Stimulated activated CD4-positive, alpha-beta T cell treated with anti-CD3 and anti-CD28 coated beads, Interleukin-4, amount 100 ng/mL, for 4 hours (primary cell): ENCODE results near the gene ERCC8.
"Not testable (repeated sequence)": the region's sequence is repeated elsewhere in the genome, so short reads cannot be mapped to it uniquely, and the experiment has no call there.

Source experiments
- DNase-seq, 2 experiments: peaks; one replicate each; pipeline ENCODE4 v3.0.0-alpha.2; 2020

The ERCC8 gene, protein sequence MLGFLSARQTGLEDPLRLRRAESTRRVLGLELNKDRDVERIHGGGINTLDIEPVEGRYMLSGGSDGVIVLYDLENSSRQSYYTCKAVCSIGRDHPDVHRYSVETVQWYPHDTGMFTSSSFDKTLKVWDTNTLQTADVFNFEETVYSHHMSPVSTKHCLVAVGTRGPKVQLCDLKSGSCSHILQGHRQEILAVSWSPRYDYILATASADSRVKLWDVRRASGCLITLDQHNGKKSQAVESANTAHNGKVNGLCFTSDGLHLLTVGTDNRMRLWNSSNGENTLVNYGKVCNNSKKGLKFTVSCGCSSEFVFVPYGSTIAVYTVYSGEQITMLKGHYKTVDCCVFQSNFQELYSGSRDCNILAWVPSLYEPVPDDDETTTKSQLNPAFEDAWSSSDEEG

GRCh38 chr5:60944904-60945812 lies at the start of gene ERCC8, which contains the start of gene NDUFAF2:
Gene ERCC8 (minus strand): TSS chr5:60945070. CDS start chr5:60945008, 62 bp downstream.
Gene NDUFAF2 (plus strand): TSS chr5:60945205. CDS start chr5:60945256, 51 bp downstream.
- DNase-seq: peak; percentile 79 to 87

- no peak for DNase-seq
Observed at GRCh38 chr5:60993875-60994571, 49.2 kb upstream of the ERCC8 start.

DNA sequence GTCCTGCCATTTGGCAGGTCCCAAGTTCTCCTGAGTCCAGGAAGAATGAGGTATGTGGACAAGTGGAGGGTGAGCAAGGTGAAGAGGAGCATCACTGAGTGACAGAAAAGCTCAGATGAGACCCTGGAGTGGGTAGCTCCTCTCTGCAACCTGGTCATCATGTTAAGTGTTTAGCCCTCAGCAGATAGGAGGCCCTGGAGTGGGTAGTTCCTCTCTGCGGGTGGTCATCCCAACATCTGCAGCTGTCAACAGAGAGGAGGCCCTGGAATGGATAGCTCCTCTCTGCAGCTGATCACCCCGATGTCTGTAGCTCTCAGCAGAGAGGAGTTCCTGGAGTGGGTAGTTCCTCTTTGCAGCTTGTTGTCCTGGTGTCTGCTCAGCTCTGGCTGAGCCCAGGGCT lies 48.6 kb upstream of the ERCC8 start:
- DNase-seq: no peak

DNA sequence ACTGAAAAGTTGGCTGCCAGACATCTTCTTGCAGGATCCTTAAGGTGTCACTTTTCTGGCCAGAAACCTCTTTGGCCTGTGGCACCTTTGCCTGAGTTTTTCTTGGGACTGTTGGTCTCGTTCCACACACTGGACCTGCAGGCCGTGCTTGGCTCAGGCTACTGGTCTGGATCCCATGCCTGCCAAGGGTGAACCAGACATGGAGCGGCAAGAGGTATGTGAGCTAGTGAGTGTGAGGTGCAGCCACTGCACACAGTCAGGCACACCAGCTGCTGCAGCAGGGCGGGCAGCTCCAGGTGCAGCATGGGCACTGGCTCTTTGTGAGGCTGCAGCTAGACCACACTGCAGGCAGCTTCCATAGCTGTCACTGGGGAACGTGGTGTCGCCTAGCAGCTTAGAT lies 48.0 kb upstream of the ERCC8 start:
- no peak for DNase-seq

DNA sequence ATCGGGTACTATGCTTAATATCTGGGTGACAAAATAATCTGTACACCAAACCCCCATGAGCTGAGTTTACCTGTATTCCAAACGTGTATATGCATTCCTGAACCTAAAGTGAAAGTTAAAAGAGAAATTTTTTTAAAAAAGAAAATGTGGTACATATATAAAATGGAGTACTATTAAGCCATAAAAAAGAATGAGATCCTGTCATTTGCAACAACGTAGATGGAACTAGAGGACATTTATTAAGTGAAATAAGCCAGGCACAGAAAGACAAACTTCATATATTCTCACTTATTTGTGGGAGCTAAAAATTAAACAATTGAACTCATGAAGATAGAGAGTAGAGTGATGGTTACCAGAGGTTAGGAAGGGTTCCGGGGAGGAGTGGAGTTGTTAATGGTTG lies 44.9 kb upstream of the ERCC8 start:
- no peak for DNase-seq

GRCh38 chr5:60982127-60982526 lies 37.3 kb upstream of the ERCC8 start:
- DNase-seq: not testable (repeated sequence)

- no peak for DNase-seq
Observed at GRCh38 chr5:60980511-60980910, 35.6 kb upstream of the ERCC8 start.

DNA sequence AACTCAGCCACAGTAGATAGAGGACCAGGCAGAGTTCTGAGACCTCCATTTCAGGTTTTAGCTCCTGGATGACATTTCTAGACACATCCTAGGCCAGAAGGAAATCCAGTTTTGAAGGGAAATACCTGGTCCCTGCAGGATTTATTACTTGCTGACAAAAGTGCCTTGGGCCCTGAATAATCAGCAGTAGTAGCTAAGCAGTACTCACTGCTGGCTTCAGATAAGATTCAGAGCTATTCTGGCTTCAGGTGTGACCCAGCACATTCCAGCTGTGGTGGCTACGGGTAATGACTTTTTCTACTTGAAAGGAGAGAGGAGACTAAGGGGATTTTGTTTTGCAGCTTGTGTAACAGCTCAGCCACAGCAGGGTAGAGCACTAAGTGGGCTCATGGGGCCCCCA lies 34.1 kb upstream of the ERCC8 start:
- DNase-seq: no peak

- no peak for DNase-seq
Observed at GRCh38 chr5:60977956-60978737, 33.3 kb upstream of the ERCC8 start.

DNA sequence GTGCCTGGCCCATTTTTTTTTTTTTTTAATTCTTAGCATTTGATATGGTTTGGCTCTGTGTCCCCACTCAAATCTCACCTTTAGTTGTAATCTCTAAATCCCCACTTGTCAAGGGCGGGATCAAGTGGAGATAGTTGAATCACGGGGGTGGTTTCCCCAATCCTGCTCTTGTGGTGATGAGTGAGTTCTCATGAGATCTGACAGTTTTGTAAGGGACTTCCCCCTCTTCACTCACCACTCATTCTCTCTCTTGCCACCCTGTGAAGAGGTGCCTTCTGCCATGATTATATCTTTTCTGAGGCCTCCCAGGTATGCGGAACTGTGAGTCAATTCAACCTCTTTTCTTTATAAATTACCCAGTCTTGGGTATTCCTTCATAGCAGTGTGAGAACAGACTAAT lies 27.4 kb upstream of the ERCC8 start:
- DNase-seq: peak in 1 of 2 experiments; percentile 56

DNA sequence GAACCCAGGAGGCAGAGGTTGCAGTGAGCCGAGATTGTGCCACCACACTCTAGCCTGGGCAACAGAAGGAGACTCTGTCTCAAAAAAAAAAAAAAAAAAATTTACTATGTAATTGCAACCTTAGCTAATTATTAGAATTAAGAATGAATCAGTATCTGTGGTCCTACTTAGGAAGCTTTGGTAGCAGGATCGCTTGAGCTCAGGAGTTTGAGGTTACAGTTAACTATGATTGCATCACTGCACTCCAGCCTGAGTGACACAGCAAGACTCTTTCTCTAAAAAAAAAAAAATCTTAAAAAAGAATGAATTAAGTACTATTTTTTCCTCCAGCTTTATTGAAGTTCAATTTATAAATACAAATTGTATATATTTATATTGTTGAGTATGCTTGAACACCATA lies 16.8 kb upstream of the ERCC8 start:
- DNase-seq: no peak

DNA sequence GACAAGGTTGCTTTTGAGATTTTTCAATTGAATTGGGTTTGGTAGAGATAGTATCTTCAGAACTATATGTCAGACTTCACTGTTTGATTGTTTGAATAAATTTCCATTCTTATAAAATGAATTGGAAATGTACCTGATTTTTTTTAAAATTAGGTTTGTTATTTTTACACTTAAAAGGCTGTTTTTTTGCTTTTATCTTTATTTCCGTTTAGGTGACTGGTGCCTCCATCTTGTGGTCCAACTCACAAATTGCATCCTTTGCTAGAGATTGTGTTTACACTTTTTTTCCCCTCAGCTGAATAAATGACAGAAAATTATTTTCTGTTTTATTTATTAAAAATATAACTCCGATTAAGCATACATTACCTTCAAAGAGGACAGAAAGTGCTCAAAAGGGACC lies 15.7 kb upstream of the ERCC8 start:
- no peak for DNase-seq

DNA sequence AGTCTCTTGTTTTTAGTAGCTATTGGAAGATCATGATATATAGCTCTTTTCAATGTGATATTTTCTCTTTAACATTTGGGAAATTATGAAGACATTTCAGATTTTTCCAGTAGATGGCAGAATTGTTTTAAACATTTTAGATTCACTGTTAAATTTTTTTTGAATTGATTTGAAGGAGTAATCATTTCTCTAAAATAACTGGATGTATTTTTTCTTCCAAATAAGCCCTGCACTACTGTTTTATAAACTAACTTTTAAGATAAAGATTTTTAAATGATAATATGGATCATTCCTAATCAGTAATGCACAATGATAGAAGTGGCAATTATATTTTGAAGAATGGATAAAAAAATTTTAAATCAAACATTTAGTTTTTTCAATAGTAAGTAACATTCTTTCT lies 14.3 kb upstream of the ERCC8 start:
- no peak for DNase-seq

DNA sequence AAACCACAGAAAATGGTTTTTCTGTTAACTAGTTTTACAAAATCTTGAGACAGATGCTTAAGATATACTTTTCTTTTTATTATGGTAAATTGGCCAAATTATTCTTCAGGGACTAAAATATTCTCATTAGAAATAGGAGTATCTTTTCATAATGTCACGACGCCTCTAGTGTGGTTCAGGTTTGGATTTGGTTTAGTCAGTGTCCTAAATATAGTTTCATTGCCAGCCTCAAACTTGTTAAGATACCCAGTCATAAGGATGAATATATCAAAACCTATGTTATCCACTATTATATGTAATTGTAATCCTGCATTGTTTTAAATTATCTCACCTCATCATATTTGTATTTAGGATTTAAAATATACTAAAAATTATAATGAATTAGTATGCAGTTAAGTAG lies 13.8 kb upstream of the ERCC8 start:
- DNase-seq: no peak

GRCh38 chr5:60958088-60958487 lies 13.2 kb upstream of the ERCC8 start:
- no peak for DNase-seq

DNA sequence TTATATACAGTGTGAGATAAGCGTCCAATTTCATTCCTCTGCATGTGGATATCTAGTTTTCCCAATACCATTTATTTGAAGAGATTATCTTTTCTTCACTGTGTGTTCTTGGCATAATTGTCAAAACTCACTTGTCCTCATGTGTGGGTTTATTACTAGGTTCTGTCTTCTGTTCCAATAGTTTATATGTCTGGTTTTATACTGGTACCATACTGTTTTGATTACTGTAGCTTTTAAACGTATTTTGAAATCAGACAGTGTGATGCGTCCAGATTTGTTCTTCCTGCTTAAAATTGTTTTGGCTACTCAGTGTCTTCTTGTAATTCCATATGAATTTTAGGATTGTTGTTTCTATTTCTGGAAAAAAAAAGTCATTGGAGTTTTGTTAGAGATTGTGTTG lies 10.4 kb upstream of the ERCC8 start:
- DNase-seq: no peak

- DNase-seq: no peak
Observed at GRCh38 chr5:60948738-60949137, 3.9 kb upstream of the ERCC8 start.

DNA sequence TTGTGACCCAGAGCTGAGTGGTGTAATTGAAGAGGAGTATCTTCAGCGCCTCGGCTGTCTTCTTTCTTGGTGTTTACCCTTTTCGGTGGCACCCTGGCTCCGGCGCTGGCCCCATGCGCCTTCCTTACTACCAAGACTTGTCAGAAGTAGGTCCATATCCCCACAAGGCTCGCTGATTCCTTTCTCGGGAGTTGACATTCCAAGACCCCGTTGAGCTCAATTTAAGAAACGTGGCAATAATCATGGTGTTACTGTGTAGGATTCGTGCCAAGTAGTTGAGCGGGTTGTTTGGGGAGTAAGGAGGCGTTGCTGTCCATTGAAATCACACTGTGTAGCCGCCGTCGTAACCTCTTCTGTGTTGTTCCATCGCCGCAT lies 930 bp upstream of the ERCC8 start:
- peak; percentile 3 to 5 for DNase-seq

DNA sequence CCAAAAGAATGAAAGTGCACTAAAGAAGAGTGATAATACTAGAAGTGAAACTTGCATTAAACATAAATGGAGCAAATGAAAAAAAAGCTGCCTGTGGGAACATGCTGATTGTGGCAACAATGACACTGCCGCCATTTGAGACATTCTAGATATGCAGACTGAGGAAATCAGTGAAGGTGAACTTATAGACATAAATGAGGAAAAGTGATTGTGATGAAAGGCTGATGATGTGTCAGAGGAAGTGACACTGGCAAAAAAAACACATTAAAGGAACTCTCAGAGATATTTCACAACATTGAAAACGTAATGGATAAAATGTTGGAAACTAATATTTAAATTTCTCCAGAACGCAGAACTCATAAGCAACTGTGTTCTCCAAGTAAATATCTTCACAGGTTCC lies 1.2 kb downstream of the ERCC8 start:
- no peak for DNase-seq

GRCh38 chr5:60929024-60929423 lies 15.8 kb downstream of the ERCC8 start:
- no peak for DNase-seq

GRCh38 chr5:60927450-60927849 lies 17.4 kb downstream of the ERCC8 start:
- no peak for DNase-seq

- no peak for DNase-seq
Observed at GRCh38 chr5:60918466-60918865, 26.4 kb downstream of the ERCC8 start.

- no peak for DNase-seq
Observed at GRCh38 chr5:60916646-60917045, 28.2 kb downstream of the ERCC8 start.
